Muscle of leg (tissue), 11 donors: Measurements from ENCODE around the gene ATG5. TPM values are rescaled to one million over a fixed set of nuclear protein-coding genes. Genes with fewer than 3 reads are reported as not detected.
A peak's percentile ranks its signal among the peaks of the same experiment; 100 is the strongest.

Experiments used
- DNase-seq: peaks from one replicate; pipeline ENCODE4 v3.0.0; 2013
- H3K27ac ChIP-seq: one replicate; pipeline ENCODE4 v1.5.1; 2013; ENCODE audit warnings: mild to moderate bottlenecking, low read length, control low read depth
- H3K27me3 ChIP-seq: one replicate; pipeline ENCODE4 v1.6.1; 2013; ENCODE audit warnings: low read length; ENCODE audit not compliant: control insufficient read depth, insufficient read depth
- H3K36me3 ChIP-seq: one replicate; pipeline ENCODE4 v1.6.1; 2013; ENCODE audit warnings: low read length; ENCODE audit not compliant: control insufficient read depth, insufficient read depth
- H3K4me1 ChIP-seq: one replicate; pipeline ENCODE4 v1.6.1; 2013; ENCODE audit warnings: low read length; ENCODE audit not compliant: control insufficient read depth, insufficient read depth
- H3K4me3 ChIP-seq: one replicate; pipeline ENCODE4 v1.5.1; 2013; ENCODE audit warnings: low read length, control low read depth
- H3K9me3 ChIP-seq: replicated peaks from 2 replicates; pipeline ENCODE4 v1.6.1; 2013; ENCODE audit warnings: low read depth, low read length; ENCODE audit not compliant: control insufficient read depth
- WGBS: methylation state at CpG from one replicate; pipeline ENCODE4 v1.1.5; 2013; ENCODE audit warnings: missing lambda C conversion rate; ENCODE audit not compliant: insufficient coverage; 5-methylcytosine and 5-hydroxymethylcytosine counted together
- polyA plus RNA-seq, 8 donors: library from polyadenylated mRNA; unstranded; fragments of 120-200 nt; gene quantifications; one replicate each; pipeline versions ENCODE4 v1.2.1 to v1.2.3, GENCODE V29; 2013; ENCODE audit warnings: inconsistent platforms in 1 of 8, low replicate concordance in 1 of 8; ENCODE audit not compliant: insufficient read length in 8 of 8, insufficient read depth in 1 of 8
- total RNA-seq: library from RNA; stranded (reverse); fragments of 120-200 nt; gene quantifications from one replicate; pipeline ENCODE4 v1.2.4, GENCODE V29; 2013

The ATG5 gene
- total and polyA plus RNA-seq, 9 donors, result 19.2 to 29.8 (median 23.9) TPM

DNA sequence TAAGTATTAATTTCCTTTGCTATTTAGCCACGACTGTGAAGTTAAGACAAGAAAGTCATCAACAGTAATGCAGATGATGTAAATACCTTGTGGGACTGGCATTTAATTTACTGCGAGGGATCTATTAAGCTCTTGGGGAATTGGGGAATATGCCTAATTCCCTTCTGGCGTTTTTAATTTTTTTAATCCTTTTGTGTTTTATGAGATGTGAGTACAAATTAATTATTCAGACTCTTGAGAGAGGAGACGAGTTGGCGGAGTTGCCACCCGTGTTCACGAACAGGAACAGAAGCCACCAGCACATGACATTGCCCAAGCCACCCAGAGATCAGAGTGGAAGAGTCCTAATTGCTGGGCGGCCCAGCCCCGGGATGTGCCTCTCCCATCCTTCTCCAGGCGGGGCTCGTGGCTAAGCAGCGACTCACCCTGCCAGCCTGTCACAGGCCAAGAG is 34.4 kb upstream of the ATG5 start:
- Histone ChIP-seq H3K36me3 (no peaks in the 10 kb centered on the region), H3K4me3 (no peak overlapping the region), H3K27me3 (peaks cover 29% of the 10 kb centered on the region), H3K9me3 (no peaks in the 10 kb centered on the region), H3K4me1 (peaks cover 11% of the 10 kb centered on the region), H3K27ac (no peak overlapping the region)
- WGBS, result 10% methylated on average over 6 of the region's 12 CpGs
- DNase-seq, result no peak

DNA sequence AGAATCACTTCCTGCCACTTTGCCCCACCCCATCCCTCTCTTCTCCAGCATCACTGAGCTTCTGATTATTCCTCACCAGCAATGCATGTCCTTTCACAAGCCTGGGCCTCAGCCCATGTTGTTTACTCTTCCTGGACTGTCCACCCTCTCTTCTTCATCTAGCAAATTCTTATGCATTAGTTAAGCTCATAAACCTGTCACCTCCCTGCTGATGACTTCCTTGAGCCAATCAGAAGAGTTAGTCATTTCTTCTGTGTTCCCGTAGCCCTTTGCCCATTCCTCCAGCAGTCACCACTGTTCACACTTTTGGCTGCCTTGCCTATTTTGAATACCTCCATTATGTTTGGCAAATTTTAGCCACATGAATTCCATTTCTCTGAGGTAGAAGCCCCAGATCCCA is 30.8 kb upstream of the ATG5 start:
- H3K4me1 ChIP-seq, result peaks cover 11% of the 10 kb centered on the region
- whole genome bisulfite sequencing, result 70% methylated on average over 1 of the region's 1 CpG
- DNase-seq, result no peak
- peaks cover 26% of the 10 kb centered on the region for H3K27me3 ChIP-seq
- no peak overlapping the region for H3K27ac ChIP-seq
- peaks cover 2% of the 10 kb centered on the region for H3K9me3 ChIP-seq
- no peaks in the 10 kb centered on the region for H3K36me3 ChIP-seq
- H3K4me3 ChIP-seq, result no peak overlapping the region

GRCh38 chr6:106347219-106347618 is 21.7 kb upstream of the ATG5 start:
- Histone ChIP-seq H3K27ac (no peak overlapping the region), H3K4me3 (no peak overlapping the region), H3K27me3 (peaks cover 4% of the 10 kb centered on the region), H3K4me1 (no peaks in the 10 kb centered on the region), H3K36me3 (no peaks in the 10 kb centered on the region), H3K9me3 (no peaks in the 10 kb centered on the region)
- no CpG with 5 or more reads among the region's 1 CpG for WGBS
- DNase-seq, result no peak

DNA sequence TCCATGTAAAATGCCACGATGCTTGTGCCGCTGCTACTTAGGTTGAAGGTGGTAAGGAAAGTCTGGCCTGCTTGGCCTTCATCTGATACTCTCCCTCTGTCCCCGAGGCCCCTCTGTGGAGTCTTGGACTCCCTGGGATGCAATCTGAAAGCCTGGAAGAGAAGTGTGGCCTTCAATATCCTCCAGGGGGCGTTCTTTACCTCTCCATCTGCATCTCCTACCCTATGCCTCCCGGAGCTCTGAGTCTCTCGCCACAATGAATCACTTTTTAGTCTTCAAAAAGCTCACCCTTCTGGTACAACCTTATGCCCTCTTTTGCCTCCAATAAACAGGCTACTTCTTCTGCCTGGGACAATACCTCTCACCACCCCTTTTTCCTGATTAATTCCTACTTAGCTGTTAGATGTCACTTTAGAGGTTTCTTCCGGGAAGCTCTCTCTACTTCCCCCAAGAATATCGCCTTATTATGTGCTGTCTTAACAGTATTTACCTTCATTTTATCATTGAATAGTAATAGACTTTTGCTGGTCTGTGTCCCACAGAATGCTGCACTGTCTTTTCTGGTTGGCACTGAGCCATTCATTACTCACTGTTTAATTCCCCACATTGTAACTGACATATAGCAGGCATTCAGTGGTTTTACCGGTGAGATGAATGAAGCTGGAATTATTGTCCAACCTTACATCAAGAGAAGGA is 13.9 kb upstream of the ATG5 start:
- Histone ChIP-seq H3K27me3 (peaks cover 3% of the 10 kb centered on the region), H3K9me3 (no peaks in the 10 kb centered on the region), H3K4me1 (no peaks in the 10 kb centered on the region), H3K36me3 (no peaks in the 10 kb centered on the region), H3K27ac (no peak overlapping the region), H3K4me3 (no peak overlapping the region)
- DNase-seq, result peak; percentile 37
- WGBS, result 7% methylated on average over 6 of the region's 9 CpGs

GRCh38 chr6:106334646-106335448 is 9.3 kb upstream of the ATG5 start:
- H3K4me3 ChIP-seq, result no peak overlapping the region
- H3K27me3 ChIP-seq, result peaks cover 3% of the 10 kb centered on the region
- no peaks in the 10 kb centered on the region for H3K4me1 ChIP-seq
- no peak overlapping the region for H3K27ac ChIP-seq
- DNase-seq, result peak; percentile 35
- H3K9me3 ChIP-seq, result no peaks in the 10 kb centered on the region
- 11% methylated on average over 3 of the region's 5 CpGs for WGBS
- H3K36me3 ChIP-seq, result no peaks in the 10 kb centered on the region

DNA sequence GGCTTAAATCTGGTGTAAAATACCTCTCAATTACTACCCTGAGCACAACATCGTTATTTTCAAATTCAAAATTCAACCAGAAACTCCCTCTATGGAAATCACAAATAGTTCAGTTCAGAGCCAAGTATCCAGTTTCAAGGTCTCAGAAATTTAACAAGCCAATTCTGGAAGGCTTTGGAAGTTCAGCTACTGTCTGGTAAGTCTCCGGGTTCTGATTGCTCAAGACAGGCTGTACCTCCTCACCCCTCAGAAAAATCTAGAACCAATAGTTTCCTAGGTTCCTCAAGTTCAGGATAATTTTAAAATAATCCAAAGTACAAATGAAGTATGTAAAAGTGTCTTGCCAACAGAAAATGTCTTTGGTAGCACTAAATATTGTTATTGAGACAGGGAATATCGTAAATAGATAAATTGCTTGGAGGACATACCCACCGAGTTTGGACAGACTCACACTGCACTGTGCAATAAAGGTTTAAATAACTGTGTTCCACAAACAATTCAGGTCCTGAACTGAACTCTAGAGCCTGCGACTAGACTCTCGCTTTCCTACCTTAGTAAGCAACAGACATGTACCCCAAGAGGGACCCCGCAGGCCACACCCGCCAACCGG is 729 bp downstream of the ATG5 start:
- Histone ChIP-seq H3K27me3 (peaks cover 6% of the 10 kb centered on the region), H3K36me3 (no peaks in the 10 kb centered on the region), H3K9me3 (no peaks in the 10 kb centered on the region), H3K4me3 (peak overlapping the region; percentile 76), H3K4me1 (no peaks in the 10 kb centered on the region), H3K27ac (peak overlapping the region; percentile 88)
- DNase-seq, result peak; percentile 12
- WGBS, result 3% methylated on average over 7 of the region's 9 CpGs

- no CpG with 5 or more reads among the region's 4 CpGs for WGBS
- H3K27ac ChIP-seq, result no peak overlapping the region
- H3K9me3 ChIP-seq, result no peaks in the 10 kb centered on the region
- H3K36me3 ChIP-seq, result no peaks in the 10 kb centered on the region
- no peaks in the 10 kb centered on the region for H3K4me1 ChIP-seq
- no peak for DNase-seq
- H3K4me3 ChIP-seq, result no peak overlapping the region
- H3K27me3 ChIP-seq, result no peaks in the 10 kb centered on the region
These were observed 3.6 kb downstream of the ATG5 start for GRCh38 chr6:106321940-106322339.

GRCh38 chr6:106318851-106319250 is 6.7 kb downstream of the ATG5 start:
- Histone ChIP-seq H3K36me3 (peaks cover 7% of the 10 kb centered on the region), H3K27ac (no peak overlapping the region), H3K27me3 (no peaks in the 10 kb centered on the region), H3K4me3 (no peak overlapping the region), H3K9me3 (no peaks in the 10 kb centered on the region), H3K4me1 (no peaks in the 10 kb centered on the region)
- no peak for DNase-seq

GRCh38 chr6:106318061-106318460 is 7.5 kb downstream of the ATG5 start:
- H3K9me3 ChIP-seq, result no peaks in the 10 kb centered on the region
- WGBS, result no CpG with 5 or more reads among the region's 2 CpGs

DNA sequence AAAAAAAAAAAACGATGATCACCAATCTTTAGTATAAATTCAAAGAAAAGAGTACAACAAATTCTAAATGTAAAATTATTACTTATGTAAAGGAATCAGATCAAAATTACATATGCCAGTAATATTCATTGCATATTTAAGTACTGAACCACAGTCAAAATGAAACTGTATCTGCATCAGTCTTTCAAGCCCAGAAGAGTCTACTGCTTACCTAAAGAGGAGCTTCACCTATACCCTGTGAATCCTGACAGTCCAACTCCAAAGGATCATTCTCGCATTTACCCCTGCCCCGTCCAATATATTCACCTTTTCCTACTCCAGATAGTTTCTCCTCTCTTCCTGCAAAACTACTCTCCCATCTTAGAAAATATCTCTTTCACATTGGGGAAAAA is 9.2 kb downstream of the ATG5 start:
- no peaks in the 10 kb centered on the region for H3K9me3 ChIP-seq
- H3K4me3 ChIP-seq, result no peak overlapping the region
- no peak for DNase-seq
- no peaks in the 10 kb centered on the region for H3K27me3 ChIP-seq
- no peak overlapping the region for H3K27ac ChIP-seq
- WGBS, result 85% methylated on average over 2 of the region's 3 CpGs
- no peaks in the 10 kb centered on the region for H3K4me1 ChIP-seq
- H3K36me3 ChIP-seq, result peaks cover 9% of the 10 kb centered on the region

More at GRCh38 chr6:106318061-106318460, 7.5 kb downstream of the ATG5 start:
- no peak for DNase-seq
- H3K4me1 ChIP-seq, result no peaks in the 10 kb centered on the region
- H3K4me3 ChIP-seq, result no peak overlapping the region
- H3K27ac ChIP-seq, result no peak overlapping the region
- no peaks in the 10 kb centered on the region for H3K27me3 ChIP-seq
- H3K36me3 ChIP-seq, result peaks cover 7% of the 10 kb centered on the region
